Lung (tissue), 13 donors: ENCODE results near the gene TRIM60. TPM values are rescaled to one million over a fixed set of nuclear protein-coding genes. Genes with fewer than 3 reads are reported as not detected.

ENCODE experiments used
- ATAC-seq: fragments of 200-7000 bp; cut with Tn5 transposase; one replicate; pipeline ENCODE4 v1.9.1; 2020; ENCODE audit warnings: moderate number of reproducible peaks; ENCODE audit not compliant: insufficient read depth, low FRiP score
- DNase-seq, 3 donors: peaks; one replicate each; pipeline ENCODE4 v3.0.0-alpha.2; 2013 to 2017
- H3K27ac ChIP-seq, 2 donors: one replicate each; pipeline ENCODE4 v1.5.1; 2013; ENCODE audit warnings: mild to moderate bottlenecking in 2 of 2, moderate library complexity in 2 of 2, control low read depth in 1 of 2, inconsistent platforms in 1 of 2, low read depth in 1 of 2, low read length in 1 of 2
- H3K27me3 ChIP-seq, 3 donors: one replicate each; pipeline ENCODE4 v1.5.1; 2013; ENCODE audit warnings: low read length in 2 of 3; ENCODE audit not compliant: control insufficient read depth in 3 of 3, insufficient read depth in 3 of 3
- H3K36me3 ChIP-seq, 4 donors: one replicate each; pipeline ENCODE4 v1.5.1; 2013; ENCODE audit warnings: low read length in 4 of 4, mild to moderate bottlenecking in 1 of 4, moderate library complexity in 1 of 4; ENCODE audit not compliant: control insufficient read depth in 4 of 4, insufficient read depth in 4 of 4
- H3K4me1 ChIP-seq, 5 donors: one replicate each; pipeline ENCODE4 v1.5.1; 2013; ENCODE audit warnings: low read length in 5 of 5, mild to moderate bottlenecking in 2 of 5, moderate library complexity in 1 of 5; ENCODE audit not compliant: control insufficient read depth in 5 of 5, insufficient read depth in 5 of 5
- H3K4me3 ChIP-seq: one replicate; pipeline ENCODE4 v1.5.1; 2013; ENCODE audit warnings: mild to moderate bottlenecking, control low read depth, moderate library complexity
- H3K9ac ChIP-seq, 2 donors: one replicate each; pipeline ENCODE4 v1.5.1; 2013; ENCODE audit warnings: low read length in 2 of 2, control low read depth in 1 of 2; ENCODE audit not compliant: insufficient read depth in 1 of 2
- H3K9me3 ChIP-seq, 4 donors: one replicate each; pipeline ENCODE4 v1.5.1; 2013; ENCODE audit warnings: low read length in 3 of 4, mild to moderate bottlenecking in 1 of 4, moderate library complexity in 1 of 4; ENCODE audit not compliant: control insufficient read depth in 4 of 4, insufficient read depth in 3 of 4
- CTCF ChIP-seq: IDR thresholded peaks from 2 replicates; pipeline ENCODE4 v1.5.1; 2012; ENCODE audit warnings: mild to moderate bottlenecking; ENCODE audit errors: control extremely low read depth, extremely low read depth
- WGBS, 2 donors: extraction: QIAGEN DNeasy Blood & Tissue Kit; methylation state at CpG; one replicate each; pipeline ENCODE4 v1.1.7; 2013; 5-methylcytosine and 5-hydroxymethylcytosine counted together
- polyA plus RNA-seq, 2 donors: library from polyadenylated mRNA; stranded (reverse); fragments of 200-250 nt; gene quantifications; one replicate each; pipeline ENCODE4 v1.2.1, GENCODE V29; 2013
- small RNA-seq: library from RNA; depleted of rRNA; stranded (forward); fragments of <200 nt; gene quantifications from one replicate; pipeline ENCODE3, GENCODE V24; 2014; ENCODE audit warnings: low replicate concordance
- total RNA-seq, 2 donors: library from RNA; depleted of rRNA in 1 of 2; stranded (reverse); fragments of >200 nt in 1 of 2; gene quantifications; one replicate each; pipeline ENCODE4 v1.2.1, GENCODE V29; 2014 to 2021
- donor health status: control.
- donor health status: control.
- donor health status: Bipolar disorder and iron deficiency.
- donor health status: healthy.
- donor health status: DM: yes; HTN: yes; CAD: no.

Gene TRIM60
- total and polyA plus RNA-seq, 4 donors = not detected

DNA sequence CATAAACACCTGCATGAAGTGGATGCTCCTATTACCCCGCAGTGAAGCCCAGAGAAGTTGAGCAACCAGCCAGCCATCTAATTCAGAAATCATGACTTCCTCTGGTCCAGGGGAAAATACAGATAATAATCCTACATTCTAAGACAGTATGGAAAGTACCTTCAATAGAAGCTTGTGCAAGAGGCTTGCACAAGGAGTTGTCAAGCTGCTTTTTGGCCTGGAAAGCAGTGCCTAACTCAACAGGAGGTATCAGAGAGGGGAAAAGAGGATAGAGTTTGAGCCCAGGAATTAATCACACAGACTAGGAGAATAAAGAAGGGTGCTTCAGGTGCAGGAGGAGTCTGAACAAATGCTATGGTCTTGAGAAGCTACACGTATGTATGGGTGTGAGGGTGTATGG, 54.1 kb downstream of the TRIM60 start:
- H3K9ac ChIP-seq = no peak overlapping the region
- H3K4me3 ChIP-seq = no peak overlapping the region
- H3K27me3 ChIP-seq = no peaks in the 10 kb centered on the region
- ATAC-seq = no peak
- 64 to 93% methylated on average over 2 of the region's 2 CpGs for WGBS, 2 donors
- H3K4me1 ChIP-seq = no peaks in the 10 kb centered on the region
- no peak overlapping the region for H3K27ac ChIP-seq
- H3K36me3 ChIP-seq = peaks cover 7 to 30% (median 11%) of the 10 kb centered on the region in 4 donors
- DNase-seq = no peak
- H3K9me3 ChIP-seq = no peaks in the 10 kb centered on the region
- no peak for TF ChIP-seq CTCF

DNA sequence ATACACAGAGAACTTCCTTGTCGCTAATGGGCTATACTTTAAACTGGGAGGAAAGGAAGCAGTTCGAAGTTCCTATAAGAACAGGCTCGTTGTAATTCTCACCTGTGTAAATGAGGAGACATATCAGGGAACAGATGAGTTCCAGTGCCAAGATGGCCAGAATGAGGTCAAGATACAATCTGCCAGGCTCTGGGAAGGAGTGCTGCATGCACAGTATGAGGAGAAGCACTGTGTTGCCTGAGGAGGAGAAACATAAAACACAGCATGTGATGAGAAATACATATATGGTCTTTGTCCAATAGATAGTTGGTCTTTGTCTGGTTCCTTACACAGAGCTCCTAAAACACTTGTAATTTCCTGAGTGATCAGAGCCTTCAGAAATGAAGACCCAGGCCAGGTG, 56.6 kb downstream of the TRIM60 start:
- Histone ChIP-seq H3K27me3 (no peaks in the 10 kb centered on the region), H3K4me1 (no peaks in the 10 kb centered on the region), H3K4me3 (no peak overlapping the region), H3K27ac (no peak overlapping the region), H3K9me3 (no peaks in the 10 kb centered on the region), H3K9ac (no peak overlapping the region), H3K36me3 (peaks cover 7 to 32% (median 15%) of the 10 kb centered on the region in 4 donors)
- WGBS, 2 donors = 88% methylated on average over 3 of the region's 3 CpGs
- no peak for ATAC-seq
- TF ChIP-seq CTCF = no peak
- no peak for DNase-seq

Small RNA genes within 50 kb of the gene (small RNA-seq; reads per million reads assigned to genes)
- gene AC106872.12 = not detected

Other genes with a start within 250 kb of the TRIM60 start
- not detected for gene APELA, start 154.8 kb upstream of the TRIM60 start, total RNA-seq
- under 1 TPM in 1 of 2 donors, not detected in 1; 0.35 TPM for gene APELA, start 154.8 kb upstream of the TRIM60 start, polyA plus RNA-seq
- 1 to 10 TPM; 1.4 to 1.8 TPM for gene TRIM61, start 54.3 kb upstream of the TRIM60 start, total RNA-seq
- gene TRIM61, start 54.3 kb upstream of the TRIM60 start, polyA plus RNA-seq = 1 to 10 TPM in 1 of 2 donors, under 1 TPM in 1; 0.98 to 1.3 TPM
- not detected for gene TRIM75, start 21.9 kb downstream of the TRIM60 start, total RNA-seq
- not detected for gene TRIM75, start 21.9 kb downstream of the TRIM60 start, polyA plus RNA-seq
- gene TMEM192, start 80.9 kb downstream of the TRIM60 start, total RNA-seq = 10 to 100 TPM; 16.0 to 16.4 TPM
- 10 to 100 TPM in 1 of 2 donors, 1 to 10 TPM in 1; 8.9 to 14.3 TPM for gene TMEM192, start 80.9 kb downstream of the TRIM60 start, polyA plus RNA-seq
- gene KLHL2, start 175.6 kb downstream of the TRIM60 start, total RNA-seq = 10 to 100 TPM; 25.0 to 43.0 TPM
- gene KLHL2, start 175.6 kb downstream of the TRIM60 start, polyA plus RNA-seq = 10 to 100 TPM; 17.3 to 42.5 TPM